ENCODE measurements around the gene ARCN1.
"Not testable (repeated sequence)": the region's sequence is repeated elsewhere in the genome, so short reads cannot be mapped to it uniquely, and the experiment has no call there.

ARCN1 gene

GRCh38 chr11:118545533-118545932 lies 26.7 kb upstream of the ARCN1 start:
- DNase-seq: no peak

DNA sequence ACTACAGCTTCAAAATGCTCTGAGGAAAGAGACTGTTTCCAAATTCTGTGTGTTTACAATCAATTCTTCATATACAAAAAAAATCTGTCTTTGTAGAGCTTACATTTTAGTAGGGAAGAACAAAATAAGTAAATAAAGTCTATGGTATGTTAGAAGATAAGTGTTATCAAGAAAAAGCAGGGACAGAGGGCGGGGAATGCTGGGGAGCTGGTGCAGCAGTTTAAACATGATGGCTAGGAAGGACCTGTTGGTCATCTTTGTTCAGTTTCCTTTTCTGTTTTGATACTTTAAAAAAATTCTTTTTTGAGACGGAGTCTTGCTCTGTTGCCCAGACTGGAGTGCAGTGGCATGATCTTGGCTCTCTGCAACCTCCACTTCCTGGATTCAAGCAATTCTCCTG lies 25.1 kb upstream of the ARCN1 start:
- DNase-seq: no peak

DNA sequence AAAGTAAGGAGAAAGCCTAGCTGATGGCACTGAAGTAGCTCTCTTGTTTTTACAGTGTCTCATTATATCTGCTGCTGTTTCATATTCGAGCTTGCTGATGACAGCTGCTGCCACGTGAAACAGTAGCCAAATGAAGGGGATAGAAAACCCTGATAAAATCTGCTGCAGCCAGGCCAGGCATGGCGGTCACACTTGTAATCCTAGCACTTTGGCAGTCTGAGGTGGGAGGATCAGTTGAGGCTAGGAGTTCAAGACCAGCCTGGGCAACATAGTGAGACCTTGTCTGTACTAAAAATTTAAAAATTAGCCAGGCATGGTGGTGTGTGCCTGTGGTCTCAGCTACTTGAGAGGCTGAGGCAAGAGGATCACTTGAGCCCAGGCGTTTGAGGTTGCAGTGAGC lies 19.9 kb upstream of the ARCN1 start:
- DNase-seq: no peak

DNA sequence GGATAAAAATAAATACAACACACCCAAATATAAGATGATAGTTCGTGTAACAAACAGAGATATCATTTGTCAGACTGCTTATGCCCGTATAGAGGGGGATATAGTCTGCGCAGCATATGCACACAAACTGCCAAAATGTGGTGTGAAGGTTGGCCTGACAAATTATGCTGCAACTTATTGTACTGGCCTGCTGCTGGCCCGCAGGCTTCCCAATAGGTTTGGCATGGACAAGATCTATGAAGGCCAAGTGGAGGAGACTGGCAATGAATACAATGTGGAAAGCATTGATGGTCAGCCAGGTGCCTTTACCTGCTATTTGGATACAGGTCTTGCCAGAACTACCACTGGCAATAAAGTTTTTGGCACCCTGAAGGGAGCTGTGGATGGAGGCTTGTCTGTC lies 11.4 kb upstream of the ARCN1 start:
- no peak for DNase-seq

DNA sequence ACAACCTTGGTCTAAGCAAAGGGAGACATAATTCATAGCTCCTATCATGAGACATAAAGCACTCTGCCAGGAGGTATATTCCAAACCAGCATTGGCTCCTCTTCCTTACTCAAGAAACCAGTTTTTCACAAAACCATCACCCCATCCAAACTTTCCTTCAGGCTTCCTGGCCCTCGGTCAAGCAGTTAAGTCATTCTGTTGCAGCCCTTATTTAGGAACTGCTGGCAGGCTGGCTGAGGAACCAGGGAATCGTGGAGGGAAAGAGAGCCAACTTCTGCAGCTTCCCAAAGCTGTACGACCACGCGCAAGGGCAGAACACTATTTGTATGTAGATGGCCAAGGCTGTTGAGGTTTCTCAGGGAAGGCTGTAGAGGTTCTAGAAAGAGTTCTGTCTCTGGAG lies 7.2 kb upstream of the ARCN1 start:
- DNase-seq: no peak

DNA sequence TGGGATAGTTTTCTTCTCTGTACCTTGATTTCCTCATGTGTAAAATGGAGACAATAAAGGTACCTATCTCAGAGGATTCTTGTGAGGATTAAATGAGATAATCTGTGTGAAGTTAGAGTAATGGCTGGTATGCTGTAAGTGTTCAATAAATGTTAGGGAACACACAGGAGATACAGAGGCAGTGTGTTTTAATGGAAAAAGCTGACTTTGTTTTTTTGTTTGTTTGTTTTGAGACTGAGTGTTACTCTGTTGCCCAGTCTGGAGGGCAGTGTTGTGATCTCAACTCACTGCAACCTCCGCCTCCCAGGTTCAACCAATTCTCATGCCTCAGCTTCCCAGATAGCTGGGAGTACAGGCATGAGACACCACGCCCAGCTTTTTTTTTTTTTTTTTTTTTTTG lies 2.5 kb upstream of the ARCN1 start:
- no peak for DNase-seq

DNA sequence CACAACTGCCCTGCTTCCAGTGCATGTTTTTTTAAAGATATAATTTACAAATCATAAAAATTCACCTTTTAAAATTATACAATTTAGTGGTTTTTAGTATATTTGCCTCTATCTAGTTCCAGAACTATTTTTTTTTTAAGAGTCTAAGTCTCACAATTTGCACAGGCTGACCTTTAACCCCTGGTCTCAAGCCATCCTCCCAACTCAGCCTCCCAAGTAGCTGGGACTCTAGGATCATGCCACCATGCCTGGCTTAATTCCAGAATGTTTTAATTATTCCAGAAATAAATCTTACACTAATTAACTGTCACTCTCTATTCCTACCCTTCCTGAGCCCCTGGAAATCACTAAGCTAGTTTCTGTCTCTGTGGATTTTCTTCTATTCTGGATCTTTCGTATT lies 1.4 kb upstream of the ARCN1 start:
- no peak for DNase-seq

GRCh38 chr11:118571701-118572060 lies 528 bp upstream of the ARCN1 start:
- peak in 1 of 2 experiments; percentile 16 for DNase-seq

DNA sequence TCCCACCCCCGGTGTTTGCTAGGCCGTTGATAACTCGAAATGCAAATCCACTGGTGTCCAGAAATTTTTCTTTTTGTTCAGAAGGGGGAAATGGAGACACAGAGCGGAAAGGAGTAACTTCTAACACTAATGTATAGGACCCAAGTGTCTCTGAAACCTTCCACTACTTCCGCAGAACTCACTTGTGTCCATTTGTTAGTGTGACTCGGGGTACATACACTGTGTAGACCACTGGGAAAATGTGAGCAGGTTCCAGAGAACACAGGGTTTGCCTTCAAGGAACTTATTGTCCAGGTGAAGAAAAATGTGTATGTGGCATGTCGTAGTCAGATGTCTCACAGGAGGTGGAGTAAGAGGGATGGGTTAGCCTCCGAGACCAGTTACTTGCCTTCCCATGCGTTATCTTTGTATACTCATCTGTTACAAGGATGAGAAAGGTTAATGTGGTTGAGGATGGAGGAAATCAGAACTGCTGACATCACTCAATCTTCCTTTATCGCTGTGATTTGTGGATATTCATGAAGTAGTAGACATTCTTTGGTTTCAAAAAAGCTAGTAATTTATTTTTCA lies 857 bp downstream of the ARCN1 start:
- peak in 1 of 2 experiments; percentile 19 for DNase-seq

- DNase-seq: no peak
Measured at GRCh38 chr11:118574636-118575035, 2.4 kb downstream of the ARCN1 start.

DNA sequence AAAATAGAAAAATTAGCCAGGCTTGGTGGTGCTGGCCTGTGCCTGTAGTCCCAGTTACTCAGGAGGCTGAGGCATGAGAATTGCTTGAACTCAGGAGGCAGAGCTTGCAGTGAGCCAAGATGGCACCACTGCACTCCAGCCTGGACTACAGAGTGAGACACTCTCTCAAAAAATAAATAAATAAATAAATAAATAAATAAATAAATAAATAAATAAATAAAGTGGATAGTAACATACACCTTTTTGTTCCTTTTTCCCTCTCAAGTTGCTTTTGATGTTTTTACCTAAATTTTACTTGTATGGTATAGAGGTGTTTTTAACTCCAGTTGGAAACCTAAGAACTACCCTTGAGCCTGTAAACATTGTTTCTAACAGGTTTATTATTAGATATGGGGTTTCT lies 5.8 kb downstream of the ARCN1 start:
- DNase-seq: not testable (repeated sequence)

GRCh38 chr11:118581057-118581456 lies 8.8 kb downstream of the ARCN1 start:
- DNase-seq: no peak

DNA sequence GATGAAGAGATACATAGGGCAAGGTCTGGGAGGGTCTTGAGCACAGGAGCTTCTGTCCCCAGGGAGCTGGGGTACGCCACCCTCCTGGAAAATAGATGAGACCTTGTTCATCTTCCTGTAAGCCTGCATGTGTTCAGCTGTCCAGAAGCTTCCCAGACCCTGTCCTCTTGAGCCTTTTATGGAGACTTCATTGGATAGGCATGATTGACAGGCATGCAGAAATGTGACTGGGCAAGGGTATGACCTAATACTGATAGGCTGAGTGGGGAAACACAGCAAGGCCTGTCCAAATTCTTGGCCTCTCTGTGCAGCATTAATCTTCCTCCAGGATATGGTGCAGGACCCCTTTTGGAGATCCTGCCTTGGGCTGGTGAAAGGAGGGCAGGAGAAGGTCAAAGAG lies 15.7 kb downstream of the ARCN1 start:
- DNase-seq: no peak

GRCh38 chr11:118592616-118593367 lies 20.6 kb downstream of the ARCN1 start:
- no peak for DNase-seq

DNA sequence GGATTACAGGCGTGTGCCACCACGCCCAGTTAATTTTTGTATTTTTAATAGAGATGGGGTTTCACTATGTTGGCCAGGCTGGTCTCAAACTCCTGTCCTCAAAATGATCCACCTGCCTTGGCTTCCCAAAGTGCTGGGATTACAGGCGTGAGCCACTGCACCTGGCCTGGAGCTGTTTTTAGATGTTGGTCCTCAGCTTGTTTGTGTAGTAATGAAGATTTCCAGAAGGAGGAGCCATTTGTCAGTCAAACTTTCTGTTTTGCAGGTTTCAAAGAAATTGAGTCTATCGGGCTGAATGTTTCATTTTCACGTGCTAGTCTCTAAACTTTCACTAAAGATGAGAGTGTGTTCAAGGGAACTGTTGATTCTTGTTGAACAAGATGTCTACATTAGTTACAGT lies 22.8 kb downstream of the ARCN1 start:
- DNase-seq: not testable (repeated sequence)

GRCh38 chr11:118596224-118597146 lies 24.3 kb downstream of the ARCN1 start:
- DNase-seq: no peak

- no peak for DNase-seq
Measured at GRCh38 chr11:118597556-118597955, 25.3 kb downstream of the ARCN1 start.

DNA sequence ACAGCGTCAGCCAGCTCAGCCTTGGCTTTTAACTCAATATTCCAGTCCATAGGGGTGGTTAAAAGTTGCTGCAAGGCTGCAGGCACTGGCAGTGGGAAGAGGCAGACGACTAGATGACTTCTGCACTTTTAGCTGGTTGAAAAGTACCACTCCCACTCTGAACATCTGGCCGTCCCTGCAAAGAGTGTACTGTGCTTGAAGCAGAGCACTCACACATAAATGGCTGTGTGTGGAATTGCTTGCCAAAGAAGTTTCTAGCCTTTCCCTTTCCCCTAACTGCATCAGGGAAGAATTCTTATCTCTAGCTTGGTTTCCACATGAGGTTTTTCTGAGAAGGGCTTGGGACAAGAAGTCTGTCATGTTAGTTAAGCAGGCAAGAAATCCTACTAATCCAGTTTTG lies 30.1 kb downstream of the ARCN1 start:
- no peak for DNase-seq

GRCh38 chr11:118603709-118604108 lies 31.5 kb downstream of the ARCN1 start:
- DNase-seq: not testable (repeated sequence)

DNA sequence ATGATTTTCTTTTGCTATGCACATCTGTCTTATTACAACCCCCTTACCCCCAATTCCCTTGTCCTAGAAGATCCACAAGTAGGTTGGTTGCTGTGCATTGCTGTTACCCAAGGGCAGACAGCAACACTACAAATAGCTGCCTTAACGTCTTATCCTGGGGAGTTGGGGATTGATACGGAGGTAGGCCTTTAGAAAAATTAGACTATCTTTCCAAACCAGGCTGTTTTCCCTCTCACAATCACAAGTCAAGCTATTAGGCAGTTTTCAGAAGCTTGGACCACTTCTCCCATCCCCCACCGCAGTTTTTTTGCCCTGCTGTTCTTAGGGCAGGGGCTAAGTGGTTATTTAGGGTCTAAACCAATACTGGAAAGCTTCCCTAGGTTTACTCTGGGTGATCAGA lies 32.4 kb downstream of the ARCN1 start:
- no peak for DNase-seq

DNA sequence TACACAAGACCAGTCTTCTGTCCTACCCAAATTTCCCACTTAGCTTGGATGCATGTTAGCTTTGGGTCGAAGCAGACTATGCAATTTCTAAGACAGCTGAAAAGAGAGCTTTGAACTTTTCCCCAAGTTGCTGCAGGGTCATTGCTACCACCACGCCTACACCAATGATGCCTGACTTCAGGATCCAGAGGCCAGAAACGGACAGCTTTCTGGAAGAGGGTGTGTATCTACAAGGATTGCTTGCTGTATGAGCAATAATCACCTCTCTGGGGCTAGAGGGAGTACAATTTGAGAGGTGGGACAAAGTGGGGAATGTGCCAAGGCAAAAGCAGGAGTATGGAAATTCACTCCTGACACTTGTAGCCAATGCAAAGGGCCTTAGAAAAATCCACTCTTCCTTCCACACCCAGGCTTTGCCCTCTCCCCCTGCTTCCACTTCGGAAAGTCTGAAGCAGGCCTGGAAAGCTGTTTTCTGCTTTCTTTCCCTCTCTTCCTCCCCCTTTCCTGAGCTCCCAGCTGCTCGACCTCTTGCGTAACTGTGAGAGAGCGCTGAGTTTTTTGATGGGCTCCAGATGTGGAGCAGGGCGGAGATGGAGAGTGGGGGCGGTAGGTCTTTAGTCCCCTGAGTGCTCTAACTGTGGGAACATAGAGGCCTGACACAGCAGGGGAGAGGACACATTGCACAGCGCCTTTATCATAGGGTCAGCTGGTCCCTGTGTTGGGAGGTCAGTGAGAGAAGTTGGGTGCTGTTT lies 33.1 kb downstream of the ARCN1 start:
- DNase-seq: no peak

GRCh38 chr11:118606157-118606843 lies 34.1 kb downstream of the ARCN1 start:
- DNase-seq: no peak

DNA sequence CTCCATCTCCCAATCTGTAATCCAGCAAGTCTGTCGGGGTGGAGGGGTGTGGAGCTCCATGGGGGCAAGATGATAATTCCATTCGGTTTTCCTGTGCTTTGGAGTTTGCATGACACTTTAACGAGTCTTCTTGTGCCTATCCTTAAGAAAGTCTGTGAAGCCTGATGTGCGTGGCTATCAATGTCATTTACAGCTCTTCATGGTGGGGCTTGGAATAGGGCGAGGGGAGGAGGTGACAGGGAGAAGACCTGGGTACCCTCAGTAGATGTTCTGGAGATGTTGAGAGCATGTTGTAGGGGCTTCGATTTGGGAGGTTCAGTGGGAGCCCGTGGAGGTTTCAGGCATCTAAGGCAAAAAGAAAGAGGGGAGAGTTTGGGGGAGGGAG lies 34.6 kb downstream of the ARCN1 start:
- no peak for DNase-seq

All from stimulated activated CD4-positive, alpha-beta T cell treated with anti-CD3 and anti-CD28 coated beads, Interleukin-4, amount 100 ng/mL, for 4 hours (primary cell).